ENCODE results near the gene MDM2. TPM values are rescaled to one million over a fixed set of nuclear protein-coding genes. Genes with fewer than 3 reads are reported as not detected.
"Not testable (repeated sequence)": the region's sequence is repeated elsewhere in the genome, so short reads cannot be mapped to it uniquely, and the experiment has no call there.

MDM2 gene
- total RNA-seq, 1 experiment from 2014 or later, result 95.2 TPM

GRCh38 chr12:68838046-68838886 lies 30.3 kb downstream of the MDM2 start:
- H3K27ac ChIP-seq, result no peak overlapping the region
- no peaks in the 10 kb centered on the region for H3K4me1 ChIP-seq (replicated peaks; ENCODE audit: insufficient read depth)
- ChIA-PET CTCF (no interaction called here), POLR2A (ENCODE audit: unreplicated experiment) (no interaction called here)
- intact Hi-C loops (cut with micrococcal nuclease; ENCODE audit: unreplicated experiment), result loop anchor here (10.0 kb wide), 1 partner anchor 427 kb away; no protein-coding TSS in a partner anchor
- no peak for DNase-seq
- no peak overlapping the region for H3K4me2 ChIP-seq
- H3K27me3 ChIP-seq (ENCODE audit: insufficient read depth, low read depth), result no peaks in the 10 kb centered on the region
- peaks cover 3% of the 10 kb centered on the region; the same call in 1 of the 2 replicates for H4K20me1 ChIP-seq (ENCODE audit: insufficient read depth)
- peaks cover 42% of the 10 kb centered on the region for H3K36me3 ChIP-seq (ENCODE audit: low read depth)
- TF ChIP-seq CTCF (conservative IDR thresholded peaks at IDR 0.05) (no peak), EZH2 (IDR thresholded peaks at IDR 0.05; ENCODE audit: low read depth) (no peak)
- BruUV-seq (replicated peaks), result no TSS peak
- no peaks in the 10 kb centered on the region for H3K79me2 ChIP-seq (ENCODE audit: low read depth)
- H3K9me2 ChIP-seq (ENCODE audit: insufficient read depth), result no peaks in the 10 kb centered on the region
- no peaks in the 10 kb centered on the region for H3F3A ChIP-seq (ENCODE audit: insufficient read depth, low read depth)
- H3K4me3 ChIP-seq, result no peak overlapping the region
- H3K9me3 ChIP-seq (ENCODE audit: insufficient read depth, low read depth), result no peaks in the 10 kb centered on the region
- H2AFZ ChIP-seq, result no peak overlapping the region

- POLR2A ChIA-PET (ENCODE audit: unreplicated experiment), result no interaction called here
- Histone ChIP-seq H4K20me1 (ENCODE audit: insufficient read depth) (peaks cover 3% of the 10 kb centered on the region; the same call in 1 of the 2 replicates), H3F3A (ENCODE audit: insufficient read depth, low read depth) (no peaks in the 10 kb centered on the region), H3K36me3 (ENCODE audit: low read depth) (peaks cover 35% of the 10 kb centered on the region), H3K9me2 (ENCODE audit: insufficient read depth) (no peaks in the 10 kb centered on the region), H3K27ac (no peak overlapping the region), H3K4me1 (replicated peaks; ENCODE audit: insufficient read depth) (no peaks in the 10 kb centered on the region), H3K9me3 (ENCODE audit: insufficient read depth, low read depth) (no peaks in the 10 kb centered on the region), H3K27me3 (ENCODE audit: insufficient read depth, low read depth) (no peaks in the 10 kb centered on the region), H2AFZ (no peak overlapping the region), H3K4me3 (no peak overlapping the region), H3K79me2 (ENCODE audit: low read depth) (no peaks in the 10 kb centered on the region), H3K4me2 (no peak overlapping the region)
- CTCF ChIA-PET, result interaction anchor here (0.7 kb wide), 1 partner anchor 317 kb away, joined by 3 read pairs; no protein-coding TSS in a partner anchor
- no peak for DNase-seq
- no TSS peak for BruUV-seq (replicated peaks)
- no peak for TF ChIP-seq CTCF (conservative IDR thresholded peaks at IDR 0.05)
- no peak for TF ChIP-seq EZH2 (IDR thresholded peaks at IDR 0.05; ENCODE audit: low read depth)
- intact Hi-C loops (cut with micrococcal nuclease; ENCODE audit: unreplicated experiment), result loop anchor here (10.0 kb wide), 1 partner anchor 425 kb away; no protein-coding TSS in a partner anchor
Observed at GRCh38 chr12:68839183-68840147, 31.5 kb downstream of the MDM2 start.

- H3K4me3 ChIP-seq; H3F3A ChIP-seq (ENCODE audit: insufficient read depth, low read depth); H3K9me3 ChIP-seq (ENCODE audit: insufficient read depth, low read depth); H3K79me2 ChIP-seq (ENCODE audit: low read depth); H3K4me1 ChIP-seq (replicated peaks; ENCODE audit: insufficient read depth); H2AFZ ChIP-seq; POLR2A ChIA-PET (ENCODE audit: unreplicated experiment); intact Hi-C loops (cut with micrococcal nuclease; ENCODE audit: unreplicated experiment); CTCF ChIA-PET; BruUV-seq (replicated peaks); H4K20me1 ChIP-seq (ENCODE audit: insufficient read depth); H3K4me2 ChIP-seq; H3K9me2 ChIP-seq (ENCODE audit: insufficient read depth); DNase-seq; H3K27me3 ChIP-seq (ENCODE audit: insufficient read depth, low read depth); H3K27ac ChIP-seq: not testable (repeated sequence)
- peaks cover 35% of the 10 kb centered on the region for H3K36me3 ChIP-seq (ENCODE audit: low read depth)
Observed at GRCh38 chr12:68841175-68841574, 33.2 kb downstream of the MDM2 start.
